Kasumi-1 (cell line): ENCODE data around the gene RGS10.

ENCODE experiments used
- DNase-seq, 2 experiments: peaks; one replicate each; lab custom pipeline; 2025; lab: John Stamatoyannopoulos, UW

The RGS10 gene

GRCh38 chr10:119518176-119518575, 24.3 kb downstream of the RGS10 start:
- DNase-seq = no peak

- peak; percentile 92 to 94 for DNase-seq
Observed at GRCh38 chr10:119517235-119518141, 25.0 kb downstream of the RGS10 start.

DNA sequence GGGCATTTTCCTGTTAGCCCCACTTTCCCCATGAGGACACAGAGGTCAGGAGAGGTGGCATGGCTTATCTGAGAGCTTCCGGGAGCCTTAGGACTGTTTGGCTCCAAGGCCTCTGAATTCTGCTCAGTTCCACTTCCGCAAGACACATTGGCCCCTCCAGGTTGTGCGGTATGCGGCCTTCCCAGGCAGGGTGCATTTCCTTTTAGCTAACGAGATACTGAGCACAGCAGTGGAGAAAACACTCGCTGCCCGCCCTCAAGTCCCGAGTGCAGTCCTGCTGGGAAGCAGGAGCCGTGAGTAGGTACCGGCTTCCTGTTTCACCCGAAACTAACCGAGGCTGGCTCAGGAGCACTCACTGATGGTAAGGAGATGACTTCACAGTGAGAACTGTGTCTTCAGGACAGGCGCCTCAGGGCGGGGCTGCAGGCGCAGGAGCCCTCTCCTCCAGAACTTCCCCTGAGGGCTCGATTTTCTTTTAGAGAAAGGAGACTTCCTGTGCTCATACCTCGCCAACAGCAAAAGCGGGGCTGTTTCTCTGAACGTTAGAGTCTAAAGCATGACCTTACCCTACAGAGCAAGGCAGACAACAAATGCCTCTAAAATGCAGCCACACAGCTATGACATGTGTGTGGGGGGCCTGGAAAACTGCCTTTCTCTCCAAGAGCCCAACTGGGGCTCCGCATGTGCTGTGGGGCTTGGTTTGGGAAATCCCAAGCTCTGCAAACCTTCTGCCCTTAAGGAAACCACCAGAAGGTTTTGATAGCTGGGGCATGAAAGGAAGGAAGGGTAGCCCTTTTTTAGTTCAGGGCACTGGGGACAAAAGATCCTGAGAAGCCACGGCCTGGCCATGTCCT, 25.9 kb downstream of the RGS10 start:
- DNase-seq = peak; percentile 95

DNA sequence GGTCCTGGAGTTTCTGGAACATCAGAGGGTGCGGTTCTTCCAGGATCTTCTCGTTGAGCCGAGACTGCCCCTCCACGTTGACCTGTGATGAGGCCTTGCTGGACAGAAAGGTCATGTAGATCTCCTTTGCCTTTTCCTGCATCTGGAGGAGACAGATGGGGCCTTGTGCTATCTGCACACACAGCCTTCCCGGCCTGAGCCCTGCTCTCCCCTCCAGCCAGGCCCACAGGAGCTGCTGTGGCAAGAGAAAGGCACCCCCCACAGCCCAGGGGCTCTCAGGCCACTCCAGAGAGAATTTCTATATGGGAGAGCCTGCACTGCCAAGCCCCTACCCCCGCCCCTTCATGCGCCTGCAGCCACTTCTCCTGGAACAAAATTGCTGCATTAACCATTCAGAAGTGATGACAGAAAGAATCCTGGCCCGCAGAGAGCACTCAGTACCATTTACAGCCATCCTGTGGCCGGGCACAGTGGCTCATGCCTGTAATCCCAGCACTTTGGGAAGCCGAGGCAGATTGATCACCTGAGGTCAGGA, 26.9 kb downstream of the RGS10 start:
- DNase-seq = no peak

DNA sequence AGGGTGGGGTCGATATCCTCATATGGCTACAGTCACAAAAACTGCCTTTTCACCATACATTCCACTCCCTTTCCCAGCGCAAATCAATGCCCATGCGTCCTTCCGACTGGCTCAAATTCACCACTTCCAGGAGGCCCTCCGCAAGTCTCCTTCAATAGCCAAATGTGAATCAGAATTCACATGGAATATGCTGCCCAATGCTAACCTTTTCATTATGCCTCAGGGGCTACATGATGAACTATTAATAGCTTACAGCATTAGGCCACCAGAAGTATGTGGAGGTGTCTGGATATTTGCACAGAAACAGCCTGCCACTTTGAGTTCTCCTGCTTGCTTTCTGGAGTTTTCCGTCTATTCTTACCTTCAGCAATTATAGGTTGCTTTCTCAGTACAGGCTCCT, 27.7 kb downstream of the RGS10 start:
- no peak for DNase-seq

- peak; percentile 39 to 46 for DNase-seq
Observed at GRCh38 chr10:119511828-119512515, 30.5 kb downstream of the RGS10 start.

- no peak for DNase-seq
Observed at GRCh38 chr10:119509909-119510451, 32.5 kb downstream of the RGS10 start.

GRCh38 chr10:119507115-119507514, 35.4 kb downstream of the RGS10 start:
- no peak for DNase-seq

GRCh38 chr10:119505588-119506315, 36.8 kb downstream of the RGS10 start:
- DNase-seq = no peak

GRCh38 chr10:119505131-119505551, 37.4 kb downstream of the RGS10 start:
- no peak for DNase-seq

GRCh38 chr10:119504651-119505050, 37.9 kb downstream of the RGS10 start:
- DNase-seq = no peak

GRCh38 chr10:119503821-119504220, 38.7 kb downstream of the RGS10 start:
- no peak for DNase-seq

DNA sequence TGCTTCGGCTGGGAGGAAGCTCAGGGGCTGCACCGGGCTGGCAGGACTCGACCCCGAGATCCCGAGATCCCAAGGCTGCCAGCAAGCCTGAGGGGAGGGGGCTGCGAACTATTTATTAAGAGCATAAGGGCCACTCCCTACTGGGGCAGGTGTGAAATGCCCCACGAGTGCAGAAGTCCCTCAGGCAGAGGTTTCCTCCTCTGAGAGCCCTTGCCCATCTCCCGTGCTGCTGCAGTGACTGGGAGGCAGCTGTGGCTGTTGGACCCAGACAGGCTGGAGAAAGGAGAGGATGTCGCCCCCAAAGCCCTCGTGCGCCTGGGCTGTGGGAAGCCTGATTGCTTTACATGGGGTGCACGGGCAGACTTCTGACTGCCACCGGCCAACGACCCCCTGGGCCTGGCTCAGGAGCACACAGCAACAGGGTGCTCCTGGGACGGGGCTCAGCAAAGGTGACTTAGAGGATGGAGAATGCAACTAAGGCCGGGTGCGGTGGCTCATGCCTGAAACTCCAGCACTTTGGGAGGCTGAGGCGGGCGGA, 39.8 kb downstream of the RGS10 start:
- DNase-seq = no peak

DNA sequence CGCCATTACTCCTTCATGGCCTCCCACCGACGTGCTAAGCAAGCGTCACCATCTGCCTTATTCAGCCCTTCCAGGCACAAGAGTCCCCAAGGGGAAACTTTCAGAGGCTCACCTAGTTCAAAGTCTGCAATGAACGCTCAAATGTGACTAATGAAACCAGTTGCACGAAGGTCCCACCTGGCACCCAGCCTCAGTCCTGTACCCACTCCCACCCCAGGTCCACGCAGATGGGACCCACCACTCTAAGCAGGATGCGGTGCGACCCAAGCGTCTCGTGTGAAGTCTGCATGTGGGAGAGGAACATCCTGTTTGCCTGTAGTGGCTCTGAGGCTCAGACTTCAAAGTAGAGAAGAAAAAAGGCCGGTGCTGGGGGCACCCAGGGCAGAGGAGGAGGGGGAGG, 40.3 kb downstream of the RGS10 start:
- peak in 1 of 2 experiments; percentile 10 for DNase-seq

GRCh38 chr10:119501690-119502089, 40.8 kb downstream of the RGS10 start:
- no peak for DNase-seq

- DNase-seq = no peak
Observed at GRCh38 chr10:119500821-119501220, 41.7 kb downstream of the RGS10 start.

DNA sequence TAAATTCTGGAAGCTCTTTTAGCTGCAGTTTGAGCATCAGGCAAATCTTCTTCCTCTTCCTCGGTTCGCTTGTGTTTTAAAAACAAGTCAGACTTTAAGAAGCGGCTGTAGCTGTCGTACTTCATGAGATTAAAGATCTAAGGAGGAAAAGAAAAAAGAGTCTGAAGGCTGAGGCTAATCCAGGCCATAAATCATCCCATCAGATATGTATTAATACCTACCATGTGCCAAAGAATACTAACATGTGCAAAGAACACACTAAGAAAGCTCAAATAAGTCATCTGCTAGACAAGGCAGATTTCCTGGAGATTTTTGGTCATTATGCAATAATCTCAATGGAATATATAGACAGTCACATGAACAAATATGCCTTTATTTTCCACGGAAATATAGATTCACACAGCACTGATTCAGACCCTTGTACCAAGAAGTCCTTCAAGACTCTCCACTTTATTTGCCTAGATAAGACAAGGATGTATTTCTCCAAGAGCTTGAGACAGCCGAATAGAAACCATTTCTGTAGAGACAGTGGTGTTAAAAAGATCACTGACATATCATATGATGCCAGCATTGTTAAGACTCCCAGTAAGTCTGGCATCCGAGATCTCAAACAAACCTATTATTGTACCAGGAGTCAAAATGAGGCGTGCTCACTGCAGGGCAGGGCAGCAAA, 42.3 kb downstream of the RGS10 start:
- no peak for DNase-seq

DNA sequence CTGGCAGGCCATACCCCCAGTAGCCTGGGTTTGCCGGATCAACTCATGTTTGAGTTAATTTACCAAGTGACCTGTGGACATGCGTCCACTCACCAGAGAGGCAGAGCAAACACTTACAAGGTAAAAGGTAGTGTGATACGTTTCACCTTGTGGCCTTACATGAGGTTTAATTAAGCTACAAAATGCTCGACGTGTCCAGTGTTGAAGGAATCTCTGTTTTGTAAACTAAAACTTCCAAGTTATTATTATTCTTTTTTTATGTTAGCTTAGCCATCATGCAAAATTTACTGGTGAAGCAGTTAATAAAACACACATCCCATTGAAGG, 42.9 kb downstream of the RGS10 start:
- no peak for DNase-seq

GRCh38 chr10:119498889-119499676, 43.4 kb downstream of the RGS10 start:
- no peak for DNase-seq

DNA sequence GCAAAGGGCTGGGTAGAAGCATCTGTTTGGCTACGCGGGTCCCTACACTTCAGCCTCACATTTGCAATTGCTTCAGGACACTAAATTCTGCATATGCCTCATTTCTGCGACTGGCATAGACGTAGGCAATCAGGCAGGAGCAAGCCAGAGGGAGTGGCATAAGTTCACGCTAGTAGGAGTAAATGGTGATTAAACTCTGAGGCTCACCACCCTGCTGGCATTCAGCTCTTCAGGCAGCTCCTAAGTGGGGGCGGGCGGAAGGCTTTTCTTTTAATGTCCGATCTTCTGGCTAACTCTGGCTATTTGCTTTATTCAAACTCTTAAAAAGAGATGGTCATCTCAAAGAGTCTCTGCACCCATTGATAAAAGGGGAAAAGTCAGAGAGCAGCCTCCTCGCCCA, 45.3 kb downstream of the RGS10 start:
- no peak for DNase-seq
